GM18507 (cell line): Measurements from ENCODE around the gene SPOPL.
"Not testable (repeated sequence)": the region's sequence is repeated elsewhere in the genome, so short reads cannot be mapped to it uniquely, and the experiment has no call there.

Experiments
- DNase-seq: peaks from one replicate; pipeline ENCODE4 v3.0.0; 2011; ENCODE audit warnings: low read depth; ENCODE audit not compliant: insufficient read length; ENCODE audit errors: extremely low spot score
- FAIRE-seq: peaks from 2 replicates; lab custom pipeline; 2011; peaks lifted over from hg19 to GRCh38; lab: Jason Lieb, UNC

Gene SPOPL

DNA sequence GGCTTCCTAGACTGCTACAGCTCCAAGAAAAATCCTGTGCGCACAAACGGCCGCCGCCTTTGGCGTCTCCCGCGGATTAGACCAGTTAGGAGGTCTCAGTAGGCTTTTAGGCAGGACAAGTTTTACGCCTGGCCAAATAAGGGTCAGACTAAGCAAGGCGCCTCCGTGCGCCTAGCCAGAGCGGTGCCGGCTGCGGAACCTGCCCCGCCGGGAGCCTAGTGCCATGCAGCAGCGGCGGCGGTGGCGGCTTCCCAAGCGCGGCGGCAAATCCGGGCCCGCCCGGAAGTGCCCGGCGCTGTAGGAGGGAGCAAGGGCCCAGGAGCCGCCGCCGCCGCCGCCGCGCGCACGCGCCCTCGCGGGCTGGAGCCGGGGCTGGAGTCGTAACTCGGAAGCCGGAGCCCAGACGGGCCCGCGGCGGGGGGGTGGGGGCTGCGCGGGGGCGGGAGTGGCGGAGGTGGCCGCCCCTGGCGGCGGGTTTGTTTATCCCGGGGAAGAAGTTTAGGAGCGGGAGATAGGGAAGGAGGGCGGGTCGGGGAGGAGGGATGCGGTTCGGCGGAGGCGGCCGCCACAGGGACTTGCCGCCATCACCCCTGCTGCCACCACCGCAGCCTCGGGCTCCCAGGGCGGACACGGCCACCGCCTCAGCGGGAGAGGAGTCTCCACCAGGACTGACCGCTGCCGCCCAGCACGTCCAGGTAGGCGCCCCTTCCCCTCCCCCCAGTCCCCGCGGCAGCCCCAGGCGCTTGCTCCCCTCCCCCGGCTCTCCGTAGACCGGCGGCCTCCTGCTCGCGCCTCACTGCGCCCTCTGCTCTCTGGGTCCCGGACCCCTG lies at the start of gene SPOPL:
SPOPL (plus strand) TSS at position 346 of the 830 bp plus-strand sequence. CDS start 48,447 bp downstream, outside the sequence.
- DNase-seq, result peak; percentile 84
- FAIRE-seq, result no peak

GRCh38 chr2:138452324-138452723 lies 49.2 kb upstream of the SPOPL start:
- DNase-seq, result no peak
- FAIRE-seq, result no peak

GRCh38 chr2:138453815-138454214 lies 47.8 kb upstream of the SPOPL start:
- FAIRE-seq, result no peak

GRCh38 chr2:138454761-138455160 lies 46.8 kb upstream of the SPOPL start:
- FAIRE-seq (no peak), DNase-seq (no peak)

More at GRCh38 chr2:138453815-138454214, 47.8 kb upstream of the SPOPL start:
- DNase-seq, result no peak

DNA sequence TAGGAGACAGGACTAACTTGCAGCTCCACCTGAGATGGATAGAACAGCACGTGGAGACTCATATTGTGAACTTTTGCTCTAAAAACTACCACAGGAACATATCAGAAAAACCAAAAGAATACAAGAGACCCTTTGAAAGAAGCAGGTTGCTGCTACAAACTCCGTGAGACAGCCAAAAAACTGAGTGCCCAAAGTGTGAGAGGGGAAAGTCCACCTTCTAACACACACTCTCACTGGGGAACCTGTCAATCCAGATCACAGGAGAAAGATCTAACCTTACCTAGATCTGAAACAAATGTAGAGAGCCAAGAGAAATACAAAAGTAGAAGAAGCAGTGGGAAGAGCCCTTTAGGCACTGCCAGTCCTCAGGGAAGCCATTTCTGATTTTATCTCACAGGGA lies 46.3 kb upstream of the SPOPL start:
- DNase-seq, result no peak
- FAIRE-seq, result no peak

DNA sequence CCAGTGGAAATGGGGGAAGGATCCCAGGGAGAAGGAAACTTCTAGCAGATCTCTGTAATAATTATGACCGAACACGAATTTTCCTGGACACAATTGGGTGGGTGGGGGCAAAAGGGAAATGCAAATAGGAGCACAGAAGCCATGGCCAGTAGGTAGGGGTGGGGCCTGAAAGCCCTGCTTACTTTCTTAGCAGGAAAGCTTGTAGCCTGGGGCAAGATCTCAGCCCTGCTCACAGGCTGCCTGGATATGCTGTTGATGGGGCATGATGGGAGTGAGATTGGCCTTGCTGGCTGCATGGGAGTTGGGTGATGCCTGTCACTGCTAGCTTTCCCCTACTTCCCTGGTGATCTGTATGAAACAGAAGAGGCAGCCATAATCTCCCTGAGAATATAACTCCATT lies 45.9 kb upstream of the SPOPL start:
- DNase-seq (no peak), FAIRE-seq (no peak)

DNA sequence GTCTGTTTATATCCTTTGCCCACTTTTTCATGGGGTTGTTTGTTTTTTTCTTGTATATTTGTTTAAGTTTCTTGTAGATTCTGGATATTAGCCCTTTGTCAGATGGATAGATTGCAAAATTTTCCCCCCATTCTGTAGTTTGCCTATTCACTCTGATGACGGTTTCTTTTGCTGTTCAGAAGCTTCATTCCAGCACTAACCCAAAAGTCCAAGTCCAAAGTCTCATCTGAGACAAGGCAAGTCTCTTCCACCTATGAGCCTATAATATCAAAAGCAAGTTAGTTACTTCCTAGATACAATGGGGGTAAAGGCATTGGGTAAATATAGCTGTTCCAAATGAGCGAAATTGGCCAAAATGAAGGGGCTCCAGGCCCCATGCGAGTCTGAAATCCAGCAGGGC lies 38.9 kb upstream of the SPOPL start:
- not testable (repeated sequence) for FAIRE-seq, DNase-seq

GRCh38 chr2:138468617-138469016 lies 33.0 kb upstream of the SPOPL start:
- DNase-seq (no peak), FAIRE-seq (no peak)

- FAIRE-seq (no peak), DNase-seq (no peak)
Measured at GRCh38 chr2:138469411-138469810, 32.2 kb upstream of the SPOPL start.

DNA sequence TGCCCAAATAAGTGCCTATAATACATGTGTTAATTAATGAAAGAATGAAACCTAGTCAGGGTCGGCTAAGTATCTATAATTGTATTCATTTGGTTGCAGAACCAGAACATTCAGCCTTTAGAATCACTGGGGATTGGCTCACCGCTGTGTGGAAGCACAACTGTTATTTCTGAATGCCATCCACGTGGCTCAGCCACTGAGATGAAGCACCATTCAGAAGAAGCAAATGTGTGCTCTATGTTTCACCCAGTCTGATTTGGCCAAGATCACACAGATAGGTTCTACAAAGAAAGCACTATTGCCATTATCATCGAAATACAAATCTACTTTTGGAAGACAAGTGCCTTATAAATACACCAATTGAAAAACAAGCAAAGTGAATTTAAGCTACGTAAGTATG lies 30.6 kb upstream of the SPOPL start:
- FAIRE-seq (no peak), DNase-seq (no peak)

GRCh38 chr2:138474100-138474825 lies 27.3 kb upstream of the SPOPL start:
- FAIRE-seq (no peak), DNase-seq (no peak)

DNA sequence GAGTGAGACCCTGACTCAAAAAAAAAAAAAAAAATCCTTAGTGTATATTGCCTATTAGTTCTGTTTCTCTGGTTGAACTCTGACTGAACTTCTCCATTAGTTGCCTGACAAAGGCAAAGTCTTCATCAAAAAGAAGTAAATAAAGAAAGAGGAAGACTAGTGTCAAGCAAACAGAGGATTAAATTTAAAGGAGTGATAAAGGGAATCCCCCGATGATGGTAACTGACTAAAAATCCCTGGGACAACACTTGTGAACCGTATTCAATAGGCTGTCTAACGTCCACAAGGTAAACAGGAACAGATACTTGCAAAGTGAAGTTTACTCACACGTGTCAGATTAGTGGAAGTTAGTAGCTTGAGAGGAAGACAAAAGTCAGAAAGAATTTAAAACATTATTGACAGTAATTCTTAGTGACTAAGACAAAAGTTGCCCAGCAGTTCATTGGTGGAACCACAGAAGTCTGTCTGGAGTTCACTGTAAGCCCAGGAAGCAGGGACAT lies 26.2 kb upstream of the SPOPL start:
- DNase-seq (peak; percentile 5), FAIRE-seq (peak; percentile 71)

- no peak for FAIRE-seq
- no peak for DNase-seq
Measured at GRCh38 chr2:138476186-138476585, 25.4 kb upstream of the SPOPL start.

GRCh38 chr2:138476940-138477339 lies 24.6 kb upstream of the SPOPL start:
- DNase-seq, result no peak
- peak; percentile 48 for FAIRE-seq

- FAIRE-seq, DNase-seq: not testable (repeated sequence)
Measured at GRCh38 chr2:138482796-138483195, 18.8 kb upstream of the SPOPL start.

DNA sequence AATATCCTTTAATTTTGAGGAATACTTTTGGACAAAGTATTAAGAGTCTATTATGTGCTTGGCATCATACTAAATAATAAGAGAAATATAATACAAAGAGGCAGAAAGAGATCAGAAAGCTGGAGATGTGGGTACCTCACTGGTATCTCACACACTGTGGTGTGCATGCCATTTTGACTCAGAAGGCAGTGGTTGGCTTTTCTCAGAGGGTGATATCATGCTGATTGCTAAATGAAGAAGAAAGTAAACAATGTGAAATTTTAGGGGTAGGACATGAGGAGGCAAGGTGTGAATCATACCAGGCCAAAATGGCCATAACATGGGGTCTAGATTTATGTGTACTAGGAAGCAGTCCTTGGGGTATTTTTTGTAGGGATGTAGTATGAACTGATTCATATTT lies 16.6 kb upstream of the SPOPL start:
- FAIRE-seq, result no peak
- DNase-seq, result no peak

GRCh38 chr2:138486363-138487198 lies 15.0 kb upstream of the SPOPL start:
- no peak for FAIRE-seq
- no peak for DNase-seq

DNA sequence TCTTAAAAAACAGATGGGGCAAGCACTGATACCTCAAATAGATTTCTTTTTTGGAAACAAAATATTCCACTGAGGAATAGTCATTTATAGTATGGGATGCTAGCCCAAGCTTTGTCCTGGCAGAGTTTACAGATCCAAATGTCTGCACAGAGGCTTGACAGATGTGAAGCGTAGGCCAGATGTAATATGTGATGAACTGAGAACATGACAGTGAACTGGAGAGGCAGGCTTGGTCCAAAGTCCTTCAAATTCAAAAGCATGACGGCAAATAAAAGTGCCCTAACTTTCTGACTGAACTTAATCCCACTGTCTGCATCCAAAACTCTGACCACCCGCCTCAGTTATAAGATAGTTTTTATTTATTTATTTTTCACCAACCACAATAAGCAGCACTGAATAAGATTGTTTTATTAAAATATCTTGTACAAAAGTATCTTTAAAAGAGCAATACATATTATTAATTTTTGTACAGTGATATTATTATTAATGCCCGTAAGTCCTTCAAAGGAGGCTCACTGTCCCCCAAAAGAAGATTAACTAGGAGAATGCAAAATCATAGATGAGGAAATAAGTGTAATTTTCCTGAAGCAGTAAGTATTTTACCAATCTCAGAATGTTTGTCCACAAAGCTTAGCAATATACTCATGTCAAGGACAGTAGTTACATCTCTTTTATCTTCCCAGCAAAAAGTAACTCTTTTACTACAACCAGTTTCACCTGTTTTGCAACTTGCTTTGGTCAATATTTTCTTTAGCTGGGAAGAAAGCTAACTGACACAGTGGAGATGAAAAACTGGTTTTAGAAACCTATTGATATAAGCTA lies 10.7 kb upstream of the SPOPL start:
- DNase-seq (no peak), FAIRE-seq (no peak)

DNA sequence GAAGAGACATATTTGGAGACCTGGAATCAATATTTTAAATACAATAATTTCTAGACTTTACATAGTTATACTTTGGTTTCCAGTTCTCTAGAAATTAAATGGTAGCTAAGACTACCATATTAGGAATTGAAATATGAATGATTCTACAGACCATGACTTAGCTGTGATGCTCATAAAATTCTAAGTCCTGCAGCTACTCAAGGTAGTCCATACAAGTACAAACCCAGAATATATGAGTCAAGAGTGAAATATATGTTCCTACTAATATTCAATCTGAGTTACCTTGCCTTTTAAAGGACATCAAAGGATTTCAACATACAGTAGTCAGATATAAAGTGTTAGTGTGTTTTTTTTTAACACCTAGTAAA lies 10.1 kb upstream of the SPOPL start:
- DNase-seq (no peak), FAIRE-seq (no peak)
